Adipose tissue (tissue), 3 donors: ENCODE results near the gene FGF14. TPM values are rescaled to one million over a fixed set of nuclear protein-coding genes. Genes with fewer than 3 reads are reported as not detected.

ENCODE experiments used
- H3K27ac ChIP-seq: one replicate; pipeline ENCODE4 v1.5.1; 2013; ENCODE audit warnings: low read depth, low read length
- WGBS, 3 donors: extraction: QIAGEN DNeasy Blood & Tissue Kit; methylation state at CpG; one replicate each; pipeline ENCODE4 v1.1.7; 2013; 5-methylcytosine and 5-hydroxymethylcytosine counted together
- polyA plus RNA-seq, 3 donors: library from polyadenylated mRNA; stranded (reverse); fragments of 200-250 nt; gene quantifications; one replicate each; pipeline ENCODE4 v1.2.3, GENCODE V29; 2013
- donor health status: healthy with polysubstance abuse.
- donor health status: Bipolar disorder and iron deficiency.
- donor health status: healthy.

FGF14 gene
- polyA plus RNA-seq, 3 donors: 0.39 to 0.56 (median 0.44) TPM

DNA sequence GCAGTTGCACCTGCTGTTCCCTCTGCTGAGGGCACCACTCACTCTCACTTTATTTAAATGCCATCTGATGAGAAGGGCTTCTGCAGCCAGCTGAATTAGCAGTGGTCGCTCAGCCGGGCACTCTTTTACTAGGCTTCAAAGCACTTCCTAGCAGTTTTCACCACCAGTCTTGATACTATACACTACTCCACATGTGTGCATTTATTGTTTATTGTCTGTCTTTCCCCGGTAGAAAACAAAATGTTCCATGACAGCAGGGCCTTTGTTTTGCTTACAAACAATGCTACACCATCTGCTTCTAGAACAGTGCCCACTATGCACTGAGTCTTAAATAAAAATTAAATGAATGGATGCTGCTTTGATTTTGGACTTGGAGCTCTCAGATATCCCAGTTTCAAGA, 404.9 kb downstream of the FGF14 start:
- no peak overlapping the region for H3K27ac ChIP-seq
- 85 to 91% (median 90%) methylated on average over 3 of the region's 3 CpGs for WGBS, 3 donors

DNA sequence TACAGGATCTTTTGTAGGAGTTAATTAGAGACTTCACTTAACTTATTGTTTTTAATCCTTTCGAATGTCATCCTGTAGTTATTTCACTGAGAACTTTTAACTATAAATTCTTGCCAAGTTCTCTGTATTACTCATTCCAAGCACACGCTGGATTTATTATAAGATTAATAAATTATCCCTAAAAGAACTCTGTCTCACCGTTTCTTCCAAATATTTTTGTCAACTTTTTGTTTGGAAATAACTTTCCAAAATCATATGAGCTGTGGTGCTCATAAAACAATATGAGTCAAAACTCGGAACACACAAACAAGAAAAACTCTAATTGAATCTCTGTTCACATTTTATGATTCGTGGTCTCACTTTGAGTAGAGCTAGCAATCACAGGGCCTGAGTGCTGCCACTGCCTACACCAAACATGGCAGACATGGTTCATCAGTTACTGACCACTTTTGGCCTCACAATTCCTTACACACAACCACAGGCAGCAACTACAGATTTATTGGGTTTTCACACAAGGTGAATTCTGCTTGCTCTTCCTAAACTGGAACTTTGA, 412.0 kb downstream of the FGF14 start:
- 48 to 55% (median 48%) methylated on average over 5 of the region's 5 CpGs for WGBS, 3 donors
- no peak overlapping the region for H3K27ac ChIP-seq

DNA sequence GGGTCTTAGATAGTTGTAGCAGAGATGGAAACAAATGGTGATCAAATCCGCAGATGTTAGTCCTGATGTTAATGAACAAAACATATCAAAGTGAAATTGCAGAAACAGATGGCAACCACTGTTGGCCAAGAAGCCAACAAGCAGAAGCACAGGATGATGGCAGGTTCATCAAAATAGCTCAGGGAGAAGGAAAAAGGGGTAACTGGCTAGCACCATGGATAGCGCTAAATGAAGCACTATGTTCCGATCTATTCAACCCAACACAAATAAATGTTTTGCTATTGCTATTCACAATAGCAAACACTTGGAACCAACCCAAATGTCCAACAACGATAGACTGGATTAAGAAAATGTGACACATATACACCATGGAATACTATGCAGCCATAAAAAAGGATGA, 413.7 kb downstream of the FGF14 start:
- no peak overlapping the region for H3K27ac ChIP-seq
- 77 to 83% (median 80%) methylated on average over 4 of the region's 4 CpGs for WGBS, 3 donors

DNA sequence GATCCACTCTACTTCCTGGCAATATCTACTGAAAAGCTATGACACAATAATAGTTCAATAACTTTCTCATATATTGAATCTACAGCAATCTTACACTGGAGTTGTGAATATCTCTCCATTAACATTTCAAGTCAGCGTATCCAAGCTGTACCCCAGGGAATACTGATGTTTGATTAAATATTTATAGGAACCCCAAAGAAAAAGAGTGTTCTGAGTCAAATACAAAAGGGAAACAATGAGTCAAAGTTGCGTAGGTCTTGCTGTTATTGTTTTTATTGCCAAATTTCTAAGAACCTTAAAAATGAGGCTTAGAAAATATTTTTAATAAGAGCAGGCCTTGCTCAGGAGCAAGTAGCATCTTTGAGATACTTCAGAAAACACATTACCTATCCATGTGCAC, 415.5 kb downstream of the FGF14 start:
- WGBS, 3 donors: 62 to 70% (median 69%) methylated on average over 2 of the region's 2 CpGs
- H3K27ac ChIP-seq: no peak overlapping the region

DNA sequence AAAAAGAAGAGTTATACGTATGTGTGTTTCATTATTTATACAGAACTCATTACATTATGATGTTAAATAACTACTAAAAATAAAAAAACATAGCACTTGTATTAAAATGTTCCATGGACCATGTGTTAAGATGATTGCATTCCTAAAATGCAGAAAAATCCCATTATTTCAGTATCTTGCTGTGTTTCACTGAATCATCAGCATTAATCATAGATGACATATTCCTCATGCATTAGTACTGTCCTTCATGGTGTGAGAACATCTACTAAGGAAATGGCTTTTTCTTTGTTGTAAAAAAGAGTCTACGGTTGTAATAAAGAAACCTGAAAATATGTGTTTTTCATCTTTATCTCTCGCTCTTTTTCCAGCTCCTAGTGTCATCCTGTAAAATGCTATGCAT, 416.5 kb downstream of the FGF14 start:
- 66 to 76% (median 74%) methylated on average over 3 of the region's 3 CpGs for WGBS, 3 donors

DNA sequence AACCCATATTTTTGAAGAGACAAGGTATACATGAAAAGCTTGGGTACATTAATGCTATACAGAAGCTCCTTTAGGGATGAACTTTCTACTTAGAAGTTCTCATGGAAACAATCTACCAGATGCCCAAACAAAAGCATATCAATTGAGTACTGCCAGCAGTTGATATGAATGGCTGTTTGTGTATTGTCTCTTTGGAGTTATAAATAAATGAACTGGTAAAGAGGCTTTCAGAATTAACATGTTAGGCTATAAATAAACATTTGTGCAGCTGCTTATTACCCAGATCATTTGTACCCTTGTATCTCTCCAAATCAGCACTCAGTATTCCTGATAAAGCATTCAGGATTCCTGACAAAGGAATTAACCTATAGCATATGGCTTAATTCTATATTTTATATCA, 418.9 kb downstream of the FGF14 start:
- H3K27ac ChIP-seq: no peak overlapping the region

More for the DNA sequence above, 416.5 kb downstream of the FGF14 start:
- no peak overlapping the region for H3K27ac ChIP-seq

DNA sequence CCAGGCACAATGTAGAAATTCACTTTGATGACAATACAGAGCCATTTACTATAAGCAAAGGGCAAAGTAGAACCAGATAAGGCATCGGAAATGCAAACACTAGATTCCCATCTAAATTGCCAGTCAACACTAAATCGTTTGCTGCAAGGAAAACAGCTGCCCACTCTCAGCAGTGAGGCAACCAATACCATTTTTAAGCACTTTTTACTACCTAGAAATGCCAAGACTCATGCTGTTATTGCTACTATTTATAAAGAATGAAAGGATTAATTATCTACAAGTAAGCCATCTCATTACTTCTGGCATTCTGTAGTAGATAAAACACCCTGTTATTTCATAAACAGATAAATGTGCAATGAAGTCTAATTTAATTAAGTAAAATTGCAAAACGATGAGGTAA, 422.0 kb downstream of the FGF14 start:
- WGBS, 3 donors: 28 to 48% (median 37%) methylated on average over 3 of the region's 3 CpGs
- no peak overlapping the region for H3K27ac ChIP-seq

DNA sequence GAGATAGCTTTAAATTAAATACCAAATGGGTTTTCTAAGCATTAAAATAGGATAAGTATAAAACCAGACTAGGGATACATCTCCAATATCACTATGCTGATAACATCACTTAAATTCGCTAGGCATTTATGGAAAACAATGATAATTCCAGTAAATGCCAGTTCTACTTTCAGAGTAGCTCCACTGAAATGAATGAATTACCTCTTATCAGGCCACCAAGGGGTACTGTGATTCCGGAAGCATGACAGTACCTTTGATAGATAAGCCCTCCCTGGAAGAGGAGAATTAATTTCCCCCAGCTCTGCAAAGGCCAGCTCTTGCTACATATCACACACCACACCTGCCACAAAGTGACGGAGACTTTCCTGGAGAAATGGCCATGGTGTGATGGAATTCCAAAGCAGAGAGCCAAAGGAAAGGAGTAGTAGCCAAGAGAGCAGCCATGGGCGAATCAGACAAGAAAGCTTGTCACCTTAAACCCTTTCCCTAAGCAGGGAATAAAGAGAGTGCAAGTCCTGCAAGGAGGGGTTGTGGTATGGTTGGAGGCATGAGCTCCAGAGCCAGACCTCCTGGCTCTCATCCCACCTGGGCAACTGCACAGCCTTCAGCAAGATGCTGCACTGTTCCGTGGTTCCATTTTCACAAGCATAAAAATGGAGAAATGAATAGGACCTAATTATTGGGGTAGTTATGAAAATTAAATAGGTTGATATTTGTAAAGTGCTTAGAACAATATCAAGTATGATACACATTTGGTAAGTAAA, 423.1 kb downstream of the FGF14 start:
- H3K27ac ChIP-seq: no peak overlapping the region
- WGBS, 3 donors: 43 to 73% (median 63%) methylated on average over 5 of the region's 5 CpGs

DNA sequence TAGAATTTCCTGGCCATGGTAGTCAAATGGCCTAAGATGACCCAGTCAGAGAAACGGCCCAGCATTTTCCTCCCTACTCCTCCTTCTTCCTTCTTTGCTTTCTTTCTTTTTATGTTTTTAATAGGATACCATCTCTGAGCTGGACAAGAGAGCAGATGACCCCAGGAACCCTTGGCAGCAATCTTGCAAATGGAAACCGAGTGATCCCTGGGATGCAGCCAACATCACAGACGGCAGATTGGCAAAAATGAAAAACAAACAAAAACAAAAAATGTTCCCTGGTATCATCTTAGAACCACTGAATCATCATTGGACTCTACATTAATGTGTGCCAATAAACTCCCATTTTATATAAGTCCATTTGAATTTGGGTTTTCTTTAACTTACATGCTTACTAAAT, 424.4 kb downstream of the FGF14 start:
- 40 to 47% (median 40%) methylated on average over 3 of the region's 3 CpGs for WGBS, 3 donors
- no peak overlapping the region for H3K27ac ChIP-seq

DNA sequence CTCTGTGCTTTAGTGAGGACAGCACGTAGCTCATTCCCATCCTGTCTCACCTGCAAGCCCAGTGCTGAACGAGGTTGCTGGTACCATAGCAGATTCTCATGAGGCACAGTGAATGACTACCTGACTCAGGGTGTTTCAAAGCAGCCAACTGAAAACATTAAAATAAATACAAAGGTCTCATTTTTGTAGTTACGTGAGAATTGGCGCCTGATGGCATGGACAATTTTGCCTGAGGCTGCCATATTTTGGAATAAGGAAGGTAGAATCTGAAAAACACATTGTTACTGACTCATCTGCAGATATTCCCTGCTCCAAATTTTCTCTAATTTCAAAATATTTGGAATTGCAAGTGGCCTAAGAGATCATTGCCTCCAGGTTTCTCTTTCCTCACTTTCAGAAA, 429.7 kb downstream of the FGF14 start:
- no peak overlapping the region for H3K27ac ChIP-seq

DNA sequence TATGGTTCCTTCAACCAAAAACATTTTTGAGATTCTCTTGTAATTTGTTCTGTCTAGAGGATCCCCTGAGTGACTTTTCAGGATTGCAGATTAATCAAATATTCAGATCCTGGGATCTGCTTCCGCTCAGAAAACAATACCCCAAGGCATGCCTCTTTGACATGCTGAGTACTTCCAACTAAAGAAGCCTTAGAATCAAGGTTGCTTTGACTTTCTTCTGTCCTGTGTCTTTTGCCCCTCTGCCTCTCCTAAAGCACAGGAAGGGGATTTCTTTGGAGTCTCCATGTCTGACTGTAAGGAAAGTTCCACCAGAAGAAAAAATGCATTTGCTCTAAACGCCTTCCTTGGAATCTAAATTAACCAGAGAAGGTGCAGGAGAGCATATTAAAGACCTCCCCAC, 431.5 kb downstream of the FGF14 start:
- 48 to 65% (median 58%) methylated on average over 2 of the region's 2 CpGs for WGBS, 3 donors
- no peak overlapping the region for H3K27ac ChIP-seq

More for the DNA sequence above, 429.7 kb downstream of the FGF14 start:
- 80 to 89% (median 81%) methylated on average over 4 of the region's 4 CpGs for WGBS, 3 donors

DNA sequence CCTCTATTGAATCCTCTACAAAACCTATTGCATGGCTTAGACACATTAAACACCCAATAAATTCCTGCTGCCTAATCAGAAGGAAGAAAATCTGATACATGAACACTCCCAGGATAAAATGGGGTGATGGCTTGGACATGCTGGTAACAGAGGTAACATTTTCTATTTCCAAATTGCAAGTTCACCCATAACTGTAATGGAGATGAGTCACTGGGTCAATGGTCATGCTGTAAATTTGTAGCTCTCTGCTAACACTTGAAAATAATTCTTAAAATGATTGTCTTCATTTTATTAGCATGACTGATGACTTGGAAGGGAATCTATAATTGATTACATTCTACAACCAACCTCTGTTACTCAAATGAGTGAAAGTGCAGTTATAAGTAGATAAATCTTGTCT, 434.1 kb downstream of the FGF14 start:
- H3K27ac ChIP-seq: no peak overlapping the region

DNA sequence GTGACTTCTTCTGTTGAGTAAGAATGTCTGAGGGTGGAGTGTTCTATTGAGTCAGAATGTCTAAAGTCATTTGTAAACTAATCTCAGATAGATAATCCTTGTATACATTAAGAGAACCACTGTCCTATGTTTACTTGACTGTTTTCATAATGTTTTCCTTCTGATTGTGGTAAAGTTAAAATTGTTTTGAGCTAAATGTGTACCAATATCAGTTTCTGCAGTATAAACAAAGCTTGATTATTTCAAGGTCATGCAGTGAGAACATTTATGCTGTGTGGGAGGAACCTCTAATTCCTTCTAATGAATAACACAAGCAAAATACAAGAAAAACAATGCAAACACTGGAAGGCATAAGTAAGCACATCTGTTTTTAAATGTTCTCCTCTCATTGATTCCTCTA, 434.6 kb downstream of the FGF14 start:
- no peak overlapping the region for H3K27ac ChIP-seq

DNA sequence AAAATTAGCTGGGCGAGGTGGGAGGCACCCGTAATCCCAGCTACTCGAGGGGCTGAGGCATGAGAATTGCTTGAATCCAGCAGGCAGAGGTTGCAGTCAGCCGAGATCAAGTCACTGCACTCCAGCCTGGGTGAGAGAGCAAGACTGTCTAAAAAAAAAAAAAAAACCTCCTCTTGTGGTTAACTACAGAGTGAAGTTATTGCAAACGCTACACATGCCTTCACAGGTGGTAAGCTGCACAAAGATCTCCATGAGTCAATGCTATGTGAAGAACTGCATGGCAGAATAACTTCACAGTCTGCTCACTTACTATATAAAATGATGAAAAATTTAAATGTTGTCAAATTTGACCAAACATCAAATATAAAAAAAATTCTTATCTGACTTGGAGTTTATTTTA, 436.8 kb downstream of the FGF14 start:
- no peak overlapping the region for H3K27ac ChIP-seq
- 61 to 72% (median 70%) methylated on average over 5 of the region's 5 CpGs for WGBS, 3 donors

DNA sequence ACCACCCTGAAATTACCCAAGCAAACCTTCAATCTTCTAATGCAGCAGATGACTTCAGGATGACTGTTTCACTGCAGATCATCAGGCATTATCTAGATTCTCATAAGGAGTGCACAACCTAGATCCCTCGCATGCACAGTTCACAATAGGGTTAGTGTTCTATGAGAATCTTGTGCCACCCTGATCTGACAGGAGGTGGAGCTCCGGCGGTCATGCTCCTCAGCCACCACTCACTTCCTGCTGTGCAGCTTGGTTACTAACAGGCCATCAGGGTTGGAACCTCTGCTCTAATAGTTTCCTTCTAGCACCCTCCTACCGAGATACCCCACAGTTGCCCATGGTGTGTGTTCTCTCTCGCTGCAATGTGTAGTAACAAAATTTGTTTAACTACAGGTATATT, 442.8 kb downstream of the FGF14 start:
- 65 to 88% (median 76%) methylated on average over 5 of the region's 5 CpGs for WGBS, 3 donors

DNA sequence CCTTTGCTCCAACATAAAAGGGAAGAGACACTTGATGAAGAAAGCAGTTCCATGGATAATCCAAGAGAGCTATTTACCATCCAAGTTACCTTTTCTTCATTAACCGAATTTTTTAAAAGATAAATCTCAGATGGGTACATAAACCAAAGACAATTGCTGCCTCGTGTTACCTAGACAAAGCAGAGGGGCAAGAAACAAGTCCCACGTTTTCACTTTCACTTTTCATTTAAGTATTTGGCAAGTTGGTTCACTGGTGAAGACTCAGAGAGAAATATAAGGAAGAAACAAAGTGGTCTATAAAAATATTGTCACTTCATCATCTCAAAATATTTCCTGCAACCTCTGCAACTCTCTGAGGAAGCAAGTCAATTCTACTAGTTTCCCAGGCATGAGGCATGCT, 446.1 kb downstream of the FGF14 start:
- no peak overlapping the region for H3K27ac ChIP-seq
- WGBS, 3 donors: 36 to 43% (median 40%) methylated on average over 3 of the region's 3 CpGs

More for the DNA sequence above, 442.8 kb downstream of the FGF14 start:
- no peak overlapping the region for H3K27ac ChIP-seq

DNA sequence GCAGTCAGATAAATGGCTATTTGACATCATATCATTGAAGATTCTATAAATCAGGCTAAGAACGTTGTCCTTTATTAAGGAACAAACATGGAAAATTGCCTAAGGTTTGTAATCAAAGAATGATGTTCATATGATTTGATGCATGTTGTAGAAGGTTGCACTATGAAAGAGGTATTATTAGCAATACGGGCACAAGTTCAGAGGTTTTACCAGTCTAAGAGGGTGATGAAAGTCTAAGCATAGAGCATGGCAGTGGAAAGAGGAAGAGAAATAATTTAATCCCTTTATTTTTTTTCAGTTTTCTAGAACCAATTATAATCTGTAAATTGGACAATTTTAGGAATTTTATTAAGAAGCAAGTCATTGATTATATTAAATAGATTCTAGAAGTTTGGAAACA, 450.7 kb downstream of the FGF14 start:
- 70 to 84% (median 78%) methylated on average over 2 of the region's 2 CpGs for WGBS, 3 donors
- no peak overlapping the region for H3K27ac ChIP-seq

DNA sequence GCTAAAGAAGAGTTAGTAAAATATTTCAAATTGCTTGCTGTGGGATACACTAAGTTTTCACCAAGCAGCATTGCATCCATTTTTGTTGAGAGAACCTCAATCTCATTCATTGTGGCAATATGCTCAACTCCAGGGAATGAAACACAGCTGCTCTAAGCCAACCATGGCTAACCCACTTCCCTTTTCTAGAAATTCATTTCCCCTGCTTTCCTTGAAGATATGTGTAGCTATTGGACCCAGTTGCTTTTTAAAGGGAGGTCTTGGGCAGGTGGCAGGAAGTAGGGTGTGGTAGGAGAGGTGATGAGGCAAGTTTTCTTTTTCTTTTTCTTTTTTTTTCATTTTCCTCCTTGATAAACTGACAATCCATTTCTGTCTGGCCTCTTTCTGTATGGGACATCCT, 452.2 kb downstream of the FGF14 start:
- no peak overlapping the region for H3K27ac ChIP-seq

DNA sequence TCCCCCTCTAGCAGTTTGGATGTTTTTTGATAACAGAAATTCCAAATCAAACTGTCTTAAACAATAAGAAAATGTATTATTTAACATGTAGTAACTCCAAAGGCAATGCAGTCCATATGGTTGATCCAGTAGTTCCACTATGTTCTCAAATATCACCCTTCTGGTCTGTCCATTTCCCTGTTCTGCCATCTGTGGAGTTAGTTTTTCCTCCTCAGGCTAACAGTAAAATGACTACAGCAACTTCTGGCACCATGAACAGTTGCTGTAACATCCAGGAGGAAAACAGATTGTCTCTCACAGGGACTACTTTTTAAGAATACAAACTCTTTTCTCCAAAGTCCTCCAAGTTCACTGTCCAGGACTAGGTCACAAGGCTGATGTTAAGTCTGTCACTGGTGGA, 455.4 kb downstream of the FGF14 start:
- H3K27ac ChIP-seq: no peak overlapping the region

DNA sequence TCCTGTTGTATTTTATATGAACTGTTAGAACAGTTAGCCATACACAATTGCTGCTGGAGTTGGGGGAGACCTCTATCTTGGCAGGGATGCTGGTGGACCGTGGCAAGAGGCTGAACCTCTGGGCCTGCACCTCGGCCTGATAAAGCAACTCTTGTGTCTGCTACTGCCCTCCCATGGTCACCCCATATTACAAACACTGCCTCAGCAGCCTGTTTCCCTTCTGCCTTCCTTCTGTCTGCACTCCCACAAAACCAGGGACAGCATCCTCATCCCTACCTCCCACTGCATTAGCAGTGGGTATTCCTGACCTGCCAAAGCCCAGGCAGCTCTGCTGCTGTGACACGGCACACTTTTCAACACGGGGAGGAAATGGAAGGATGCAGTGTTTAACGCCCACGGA, 456.4 kb downstream of the FGF14 start:
- 62 to 73% (median 63%) methylated on average over 6 of the region's 6 CpGs for whole genome bisulfite sequencing, 3 donors
- H3K27ac ChIP-seq: no peak overlapping the region

DNA sequence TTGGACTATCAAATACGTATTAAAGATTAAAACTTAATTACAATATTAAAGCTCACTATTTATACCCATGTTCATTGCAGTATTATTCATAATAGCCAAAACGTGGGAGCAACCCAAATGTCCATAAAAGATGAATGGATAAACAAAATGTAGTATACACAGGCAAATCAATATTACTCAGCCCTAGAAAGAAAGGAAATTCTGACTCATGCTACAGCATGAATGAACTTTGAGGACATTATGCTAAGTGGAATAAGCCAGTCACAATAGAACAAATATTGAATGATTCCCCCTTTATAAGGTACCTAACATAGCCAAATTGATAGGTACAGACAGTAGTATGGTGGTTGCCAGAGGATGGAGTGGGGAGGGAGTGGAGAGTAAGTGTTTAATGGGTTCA, 457.3 kb downstream of the FGF14 start:
- 39 to 64% (median 62%) methylated on average over 2 of the region's 2 CpGs for WGBS, 3 donors
- no peak overlapping the region for H3K27ac ChIP-seq
